GM18951 (cell line): ENCODE results near the gene INPP4B.

Source experiments
- POLR2A ChIP-seq: IDR thresholded peaks from 4 replicates; pipeline ENCODE4 v1.6.1; 2011; ENCODE audit warnings: mild to moderate bottlenecking; ENCODE audit not compliant: insufficient read length, insufficient read depth; ENCODE audit errors: extremely low read depth
- in situ Hi-C: fragments of 300-500 bp; cut with MboI; formaldehyde crosslinking; loops from one replicate; pipeline ENCODE4 v1.12.0; 2022; ENCODE audit warnings: low sequenced_read_pairs, mixed read lengths, inconsistent platforms; ENCODE audit not compliant: unreplicated experiment

The INPP4B gene

GRCh38 chr4:142583708-142584107, 262.4 kb downstream of the INPP4B start:
- TF ChIP-seq POLR2A: no peak
- in situ Hi-C loops: no loop called here

- no peak for TF ChIP-seq POLR2A
- in situ Hi-C loops: no loop called here
These were observed 263.8 kb downstream of the INPP4B start for GRCh38 chr4:142582340-142582739.

- TF ChIP-seq POLR2A: no peak
- in situ Hi-C loops: no loop called here
These were observed 264.2 kb downstream of the INPP4B start for GRCh38 chr4:142581881-142582280.

- in situ Hi-C loops: no loop called here
- TF ChIP-seq POLR2A: no peak
These were observed 266.7 kb downstream of the INPP4B start for GRCh38 chr4:142579443-142579842.

GRCh38 chr4:142574306-142574705, 271.8 kb downstream of the INPP4B start:
- in situ Hi-C loops: no loop called here
- no peak for TF ChIP-seq POLR2A

- TF ChIP-seq POLR2A: no peak
- in situ Hi-C loops: no loop called here
These were observed 274.0 kb downstream of the INPP4B start for GRCh38 chr4:142572071-142572470.

- in situ Hi-C loops: no loop called here
- TF ChIP-seq POLR2A: no peak
These were observed 278.3 kb downstream of the INPP4B start for GRCh38 chr4:142567620-142568451.

GRCh38 chr4:142567199-142567598, 278.9 kb downstream of the INPP4B start:
- in situ Hi-C loops: no loop called here
- no peak for TF ChIP-seq POLR2A

- no peak for TF ChIP-seq POLR2A
- in situ Hi-C loops: no loop called here
These were observed 279.3 kb downstream of the INPP4B start for GRCh38 chr4:142566777-142567176.

GRCh38 chr4:142566243-142566642, 279.9 kb downstream of the INPP4B start:
- TF ChIP-seq POLR2A: no peak
- in situ Hi-C loops: no loop called here

- no peak for TF ChIP-seq POLR2A
- in situ Hi-C loops: no loop called here
These were observed 280.3 kb downstream of the INPP4B start for GRCh38 chr4:142565771-142566170.

- no peak for TF ChIP-seq POLR2A
- in situ Hi-C loops: no loop called here
These were observed 282.3 kb downstream of the INPP4B start for GRCh38 chr4:142563682-142564291.

- in situ Hi-C loops: no loop called here
- TF ChIP-seq POLR2A: no peak
These were observed 286.1 kb downstream of the INPP4B start for GRCh38 chr4:142559986-142560385.

GRCh38 chr4:142558851-142559250, 287.2 kb downstream of the INPP4B start:
- in situ Hi-C loops: no loop called here
- TF ChIP-seq POLR2A: no peak
